ENCODE results near the gene DGCR8.
"Not testable (repeated sequence)": the region's sequence is repeated elsewhere in the genome, so short reads cannot be mapped to it uniquely, and the experiment has no call there.

DGCR8 gene

DNA sequence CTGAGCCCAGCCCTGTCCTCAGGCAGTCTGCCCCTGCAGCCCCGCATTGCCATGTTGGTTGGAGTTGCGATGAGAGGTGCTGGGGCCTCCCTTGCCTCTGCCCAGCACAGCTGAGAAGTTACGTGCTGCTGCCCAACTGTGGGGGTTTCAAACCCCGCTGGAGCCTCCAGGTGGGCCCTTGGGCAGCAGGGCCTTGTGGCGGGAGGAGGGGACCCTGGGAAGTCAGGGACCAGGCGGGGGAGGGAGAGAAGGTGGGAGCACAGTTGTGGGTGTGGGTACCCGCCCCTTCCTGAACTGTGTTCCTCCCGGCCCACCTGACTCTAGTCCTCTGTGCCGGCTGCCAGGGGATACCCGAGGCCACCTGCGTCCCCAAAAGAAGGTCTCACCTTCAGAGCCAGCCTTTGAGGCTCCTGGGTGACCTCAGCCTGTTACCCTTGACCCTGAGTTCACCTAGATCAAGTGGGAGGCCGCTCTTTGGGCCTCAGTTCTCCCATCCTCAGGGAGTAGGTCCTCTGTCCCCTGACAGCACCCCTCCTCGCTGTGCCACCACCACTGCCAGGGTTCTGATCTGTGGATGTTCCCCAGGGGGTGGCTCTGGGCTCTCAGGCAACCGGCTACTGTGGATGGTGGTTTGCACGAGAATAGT lies 78.5 kb downstream of the DGCR8 start:
- no peaks in the 10 kb centered on the region for H4K20me1 ChIP-seq (ENCODE audit: insufficient read depth, low read length)
- H3K9ac ChIP-seq (ENCODE audit: low read length): no peak overlapping the region
- H3K27me3 ChIP-seq (ENCODE audit: low read depth, low read length): peaks cover 21% of the 10 kb centered on the region
- no peaks in the 10 kb centered on the region for H3K79me2 ChIP-seq (ENCODE audit: low read length)
- no peak overlapping the region for H2AFZ ChIP-seq (ENCODE audit: low read depth, low read length)
- H3K36me3 ChIP-seq (replicated peaks; ENCODE audit: low read depth, low read length): no peaks in the 10 kb centered on the region
- no peaks in the 10 kb centered on the region for H3K4me1 ChIP-seq (ENCODE audit: low read length)
- TF ChIP-seq EZH2phosphoT487 (IDR thresholded peaks at IDR 0.05; ENCODE audit: low read depth): no peak
- no peak for TF ChIP-seq CTCF (IDR thresholded peaks at IDR 0.05; ENCODE audit: low read depth, low read length)
- H3K4me2 ChIP-seq (ENCODE audit: low read length): no peak overlapping the region
- no peak overlapping the region for H3K27ac ChIP-seq (ENCODE audit: low read length)
- no peaks in the 10 kb centered on the region for H3K9me3 ChIP-seq (ENCODE audit: insufficient read depth, low read length)
- H3K4me3 ChIP-seq (ENCODE audit: low read length): no peak overlapping the region

DNA sequence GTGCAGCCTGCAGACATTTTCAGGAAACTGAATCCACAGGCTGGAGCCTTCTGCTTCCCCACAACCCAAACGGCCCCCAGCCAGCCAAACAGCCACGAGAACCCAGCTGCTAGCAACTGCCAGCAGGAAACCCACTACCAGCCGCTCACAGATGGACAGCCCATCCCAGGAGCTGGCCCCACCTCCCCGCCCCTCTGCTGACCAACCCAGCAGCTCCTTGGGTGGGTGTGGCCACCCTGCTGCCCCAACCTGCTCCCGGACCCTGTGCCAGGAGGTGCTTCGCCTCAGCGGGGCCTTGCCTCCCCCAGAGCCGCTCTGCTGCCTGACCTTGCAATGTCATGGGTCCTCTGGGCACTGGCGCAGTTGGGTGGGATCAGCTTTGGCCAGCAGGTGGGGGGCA lies 79.0 kb downstream of the DGCR8 start:
- TF ChIP-seq CTCF (IDR thresholded peaks at IDR 0.05; ENCODE audit: low read depth, low read length): no peak
- Histone ChIP-seq H2AFZ (ENCODE audit: low read depth, low read length) (no peak overlapping the region), H3K79me2 (ENCODE audit: low read length) (no peaks in the 10 kb centered on the region), H4K20me1 (ENCODE audit: insufficient read depth, low read length) (no peaks in the 10 kb centered on the region), H3K36me3 (replicated peaks; ENCODE audit: low read depth, low read length) (no peaks in the 10 kb centered on the region), H3K9ac (ENCODE audit: low read length) (no peak overlapping the region), H3K4me1 (ENCODE audit: low read length) (no peaks in the 10 kb centered on the region), H3K9me3 (ENCODE audit: insufficient read depth, low read length) (no peaks in the 10 kb centered on the region), H3K27me3 (ENCODE audit: low read depth, low read length) (peaks cover 21% of the 10 kb centered on the region), H3K4me3 (ENCODE audit: low read length) (no peak overlapping the region), H3K4me2 (ENCODE audit: low read length) (no peak overlapping the region), H3K27ac (ENCODE audit: low read length) (no peak overlapping the region)

DNA sequence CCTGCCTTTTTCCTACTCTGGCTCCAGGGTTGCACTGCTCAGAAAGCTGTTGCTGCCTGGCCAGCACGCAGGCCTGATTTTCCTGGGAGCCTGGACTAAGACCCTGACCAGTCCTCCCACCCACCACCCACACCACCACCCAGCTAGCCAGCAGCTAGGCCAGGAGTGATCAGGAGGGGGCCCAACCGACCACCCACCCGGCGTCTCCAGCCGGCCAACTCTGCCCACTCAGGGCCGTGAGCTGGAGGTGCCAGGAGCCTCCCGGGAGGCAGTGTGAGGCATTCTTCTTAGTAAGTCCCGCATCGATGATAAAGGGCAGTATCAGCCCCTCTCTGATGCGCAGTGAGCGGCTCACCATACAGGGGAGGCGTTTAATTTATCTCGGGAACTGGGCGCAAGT lies 79.5 kb downstream of the DGCR8 start:
- not testable (repeated sequence) for H3K79me2 ChIP-seq (ENCODE audit: low read length); H2AFZ ChIP-seq (ENCODE audit: low read depth, low read length); H3K9ac ChIP-seq (ENCODE audit: low read length); H3K4me2 ChIP-seq (ENCODE audit: low read length); H4K20me1 ChIP-seq (ENCODE audit: insufficient read depth, low read length); H3K27ac ChIP-seq (ENCODE audit: low read length); H3K9me3 ChIP-seq (ENCODE audit: insufficient read depth, low read length); H3K4me3 ChIP-seq (ENCODE audit: low read length); H3K36me3 ChIP-seq (replicated peaks; ENCODE audit: low read depth, low read length); H3K4me1 ChIP-seq (ENCODE audit: low read length)
- peaks cover 21% of the 10 kb centered on the region for H3K27me3 ChIP-seq (ENCODE audit: low read depth, low read length)

- Histone ChIP-seq H4K20me1 (ENCODE audit: insufficient read depth, low read length) (no peaks in the 10 kb centered on the region), H3K9me3 (ENCODE audit: insufficient read depth, low read length) (no peaks in the 10 kb centered on the region), H3K4me2 (ENCODE audit: low read length) (no peak overlapping the region), H3K79me2 (ENCODE audit: low read length) (no peaks in the 10 kb centered on the region), H3K9ac (ENCODE audit: low read length) (no peak overlapping the region), H2AFZ (ENCODE audit: low read depth, low read length) (no peak overlapping the region), H3K36me3 (replicated peaks; ENCODE audit: low read depth, low read length) (no peaks in the 10 kb centered on the region), H3K27me3 (ENCODE audit: low read depth, low read length) (peaks cover 21% of the 10 kb centered on the region), H3K27ac (ENCODE audit: low read length) (no peak overlapping the region), H3K4me3 (ENCODE audit: low read length) (no peak overlapping the region), H3K4me1 (ENCODE audit: low read length) (no peaks in the 10 kb centered on the region)
- TF ChIP-seq EZH2phosphoT487 (IDR thresholded peaks at IDR 0.05; ENCODE audit: low read depth): no peak
- no peak for TF ChIP-seq CTCF (IDR thresholded peaks at IDR 0.05; ENCODE audit: low read depth, low read length)
Measured at GRCh38 chr22:20160041-20160440, 80.0 kb downstream of the DGCR8 start.

Data from OCI-LY3 (cell line).